ENCODE measurements around the gene LETM1. TPM values are rescaled to one million over a fixed set of nuclear protein-coding genes. Genes with fewer than 3 reads are reported as not detected.

The LETM1 gene
- total and polyA plus RNA-seq, 2 of the 13 experiments (the other 11 are each of a cell fraction or from before 2014, with no cell fraction given), result 9.7 to 41.6 TPM

- TF ChIP-seq TBP (CRISPR knock-in tag; IDR thresholded peaks at IDR 0.05) (0 out of 2 replicates have a peak, but pooled peaks have one; percentile 33), ZNF678 (CRISPR knock-in tag; IDR thresholded peaks at IDR 0.05) (no peak), HNRNPH1 (optimal IDR thresholded peaks at IDR 0.05; ENCODE audit: low read depth, low read length) (no peak), ZNF616 (CRISPR knock-in tag; IDR thresholded peaks at IDR 0.05; ENCODE audit: low read depth) (no peak; the same call in 1 of the 2 replicates), TFDP2 (CRISPR knock-in tag; IDR thresholded peaks at IDR 0.05) (0 out of 2 replicates have a peak, but pooled peaks have one; percentile 27), FOXA1 (IDR thresholded peaks at IDR 0.05) (no peak), FOXA1 (CRISPR knock-in tag; IDR thresholded peaks at IDR 0.05) (no peak; the same call in 1 of the 2 replicates), ZBTB25 (CRISPR knock-in tag; IDR thresholded peaks at IDR 0.05) (0 out of 2 replicates have a peak, but pooled peaks have one; percentile 29), ZNF3 (CRISPR knock-in tag; IDR thresholded peaks at IDR 0.05) (no peak), ZNF597 (CRISPR knock-in tag; IDR thresholded peaks at IDR 0.05) (no peak), ZBTB26 (CRISPR knock-in tag; IDR thresholded peaks at IDR 0.05; ENCODE audit: borderline replicate concordance) (no peak), ZNF816 (CRISPR knock-in tag; IDR thresholded peaks at IDR 0.05; ENCODE audit: borderline replicate concordance) (no peak), KMT2B (CRISPR knock-in tag; IDR thresholded peaks at IDR 0.05) (no peak), MNT (IDR thresholded peaks at IDR 0.05) (no peak), MBNL3 (CRISPR knock-in tag; conservative IDR thresholded peaks at IDR 0.05) (no peak), ZNF24 (IDR thresholded peaks at IDR 0.05) (no peak), ZNF136 (CRISPR knock-in tag; IDR thresholded peaks at IDR 0.05; ENCODE audit: low read depth) (no peak), ZNF468 (CRISPR knock-in tag; IDR thresholded peaks at IDR 0.05) (no peak), ZNF747 (CRISPR knock-in tag; IDR thresholded peaks at IDR 0.05; ENCODE audit: borderline replicate concordance) (no peak; the same call in 1 of the 2 replicates), SP4 (CRISPR knock-in tag; IDR thresholded peaks at IDR 0.05) (peak; percentile 70; the same call in 1 of the 2 replicates), RCOR2 (CRISPR knock-in tag; IDR thresholded peaks at IDR 0.05) (no peak; the same call in 1 of the 2 replicates), ZNF75D (CRISPR knock-in tag; IDR thresholded peaks at IDR 0.05; ENCODE audit: borderline replicate concordance) (no peak), HNRNPK (IDR thresholded peaks at IDR 0.05; ENCODE audit: low read depth, low read length, poor library complexity, severe bottlenecking) (no peak), ZMYM3 (CRISPR knock-in tag; IDR thresholded peaks at IDR 0.05) (no peak; the same call in 1 of the 2 replicates)
Observed at GRCh38 chr4:1766106-1767060, 89.6 kb downstream of the LETM1 start (continued).
